ENCODE measurements around the gene NAA38. TPM values are rescaled to one million over a fixed set of nuclear protein-coding genes. Genes with fewer than 3 reads are reported as not detected.

NAA38 gene
- total RNA-seq, 2 experiments from 2014 or later, result 75.0 to 75.3 TPM

DNA sequence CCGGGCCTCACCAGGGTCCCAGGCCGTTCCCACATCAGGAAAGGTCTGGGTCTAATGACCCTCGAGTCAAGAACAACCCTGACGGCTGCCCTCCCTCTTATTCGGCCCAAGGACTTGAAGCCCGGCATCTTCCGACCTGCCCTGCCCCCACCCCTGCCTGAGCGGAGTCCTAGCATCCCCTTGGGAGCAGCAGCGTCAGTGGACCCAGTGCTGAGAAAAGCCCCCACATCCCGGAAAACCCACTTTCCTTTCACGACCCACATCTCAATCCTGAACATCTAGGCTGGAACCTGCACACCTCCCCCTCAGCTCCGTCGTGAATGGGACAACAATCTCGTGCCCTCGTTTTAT lies 1.7 kb downstream of the NAA38 start:
- intact Hi-C loops (cut with micrococcal nuclease), result loop anchor here (2.0 to 5.0 kb wide), 3 partner anchors 185 to 548 kb away; partner anchors contain the start of gene EIF5A
- Mint-ChIP-seq H3K27ac (no peak overlapping the region), H3K9me3 (no peaks in the 10 kb centered on the region), H3K4me1 (ENCODE audit: low read depth) (peaks cover 36% of the 10 kb centered on the region), H3K27me3 (ENCODE audit: low read depth) (no peaks in the 10 kb centered on the region), H3K36me3 (ENCODE audit: low read depth) (peaks cover 28% of the 10 kb centered on the region), H3K4me3 (no peak overlapping the region)
- no peak for DNase-seq
- CTCF ChIA-PET, result interaction anchor here (0.9 to 1.6 kb wide), 2 partner anchors 11 to 32 kb away, joined by 3 to 5 read pairs; no protein-coding TSS in a partner anchor

GRCh38 chr17:7854851-7855659 lies 2.3 kb downstream of the NAA38 start, which contains the start of gene TMEM88:
TSS of gene TMEM88 (plus strand) at chr17:7855066. CDS start at chr17:7855075, 9 bp downstream.
- Mint-ChIP-seq H3K27me3 (ENCODE audit: low read depth) (no peaks in the 10 kb centered on the region), H3K4me1 (ENCODE audit: low read depth) (peaks cover 42% of the 10 kb centered on the region), H3K9me3 (no peaks in the 10 kb centered on the region), H3K4me3 (no peak within 1 kb of the TSS), H3K36me3 (ENCODE audit: low read depth) (peaks cover 31% of the 10 kb centered on the region), H3K27ac (peak within 1 kb of the TSS; percentile 39)
- CTCF ChIA-PET, result no interaction called here
- intact Hi-C loops (cut with micrococcal nuclease), result loop anchor here (5.0 kb wide), 1 partner anchor 548 kb away; the partner anchor contains the start of gene EIF5A
- no peak for DNase-seq

GRCh38 chr17:7854078-7854777 lies 3.1 kb downstream of the NAA38 start:
- CTCF ChIA-PET, result no interaction called here
- peaks cover 49% of the 10 kb centered on the region for H3K4me1 Mint-ChIP-seq (ENCODE audit: low read depth)
- no peak overlapping the region for H3K4me3 Mint-ChIP-seq
- intact Hi-C loops (cut with micrococcal nuclease), result no loop called here
- peak overlapping the region; percentile 39 for H3K27ac Mint-ChIP-seq
- peaks cover 32% of the 10 kb centered on the region for H3K36me3 Mint-ChIP-seq (ENCODE audit: low read depth)
- H3K9me3 Mint-ChIP-seq, result no peaks in the 10 kb centered on the region
- no peak for DNase-seq
- no peaks in the 10 kb centered on the region for H3K27me3 Mint-ChIP-seq (ENCODE audit: low read depth)

- peak overlapping the region; percentile 39 for H3K27ac Mint-ChIP-seq
- H3K4me3 Mint-ChIP-seq, result no peak overlapping the region
- H3K4me1 Mint-ChIP-seq (ENCODE audit: low read depth), result peaks cover 49% of the 10 kb centered on the region
- no peaks in the 10 kb centered on the region for H3K27me3 Mint-ChIP-seq (ENCODE audit: low read depth)
- intact Hi-C loops (cut with micrococcal nuclease), result no loop called here
- peaks cover 32% of the 10 kb centered on the region for H3K36me3 Mint-ChIP-seq (ENCODE audit: low read depth)
- CTCF ChIA-PET, result no interaction called here
- no peak for DNase-seq
- no peaks in the 10 kb centered on the region for H3K9me3 Mint-ChIP-seq
Observed at GRCh38 chr17:7853691-7854038, 3.7 kb downstream of the NAA38 start.

GRCh38 chr17:7852919-7853690 lies 4.3 kb downstream of the NAA38 start:
- H3K27me3 Mint-ChIP-seq (ENCODE audit: low read depth), result no peaks in the 10 kb centered on the region
- peaks cover 52% of the 10 kb centered on the region for H3K4me1 Mint-ChIP-seq (ENCODE audit: low read depth)
- no peak for DNase-seq
- no peak overlapping the region for H3K4me3 Mint-ChIP-seq
- CTCF ChIA-PET, result interaction anchor here (0.6 kb wide), 1 partner anchor 67 kb away, joined by 3 read pairs; no protein-coding TSS in a partner anchor
- peaks cover 32% of the 10 kb centered on the region for H3K36me3 Mint-ChIP-seq (ENCODE audit: low read depth)
- no peaks in the 10 kb centered on the region for H3K9me3 Mint-ChIP-seq
- intact Hi-C loops (cut with micrococcal nuclease), result no loop called here
- H3K27ac Mint-ChIP-seq, result no peak overlapping the region

GRCh38 chr17:7852262-7852670 lies 5.1 kb downstream of the NAA38 start:
- H3K36me3 Mint-ChIP-seq (ENCODE audit: low read depth), result peaks cover 34% of the 10 kb centered on the region
- peak overlapping the region; percentile 67 for H3K27ac Mint-ChIP-seq
- H3K27me3 Mint-ChIP-seq (ENCODE audit: low read depth), result no peaks in the 10 kb centered on the region
- CTCF ChIA-PET, result interaction anchor here (1.9 kb wide), 1 partner anchor 10 kb away, joined by 9 read pairs; no protein-coding TSS in a partner anchor
- H3K9me3 Mint-ChIP-seq, result no peaks in the 10 kb centered on the region
- DNase-seq, result no peak
- H3K4me3 Mint-ChIP-seq, result no peak overlapping the region
- intact Hi-C loops (cut with micrococcal nuclease), result no loop called here
- H3K4me1 Mint-ChIP-seq (ENCODE audit: low read depth), result peaks cover 57% of the 10 kb centered on the region

GRCh38 chr17:7851438-7852261 lies 5.7 kb downstream of the NAA38 start:
- CTCF ChIA-PET, result interaction anchor here (0.7 to 3.0 kb wide), 7 partner anchors 9 to 209 kb away, joined by 3 to 15 read pairs (median 9); partner anchors contain the start of gene KDM6B
- H3K4me1 Mint-ChIP-seq (ENCODE audit: low read depth), result peaks cover 63% of the 10 kb centered on the region
- intact Hi-C loops (cut with micrococcal nuclease), result loop anchor here (1.0 kb wide), 4 partner anchors 9 to 108 kb away; no protein-coding TSS in a partner anchor
- no peaks in the 10 kb centered on the region for H3K27me3 Mint-ChIP-seq (ENCODE audit: low read depth)
- no peaks in the 10 kb centered on the region for H3K9me3 Mint-ChIP-seq
- peak; percentile 95 for DNase-seq
- peaks cover 36% of the 10 kb centered on the region for H3K36me3 Mint-ChIP-seq (ENCODE audit: low read depth)
- peak overlapping the region; percentile 70 for H3K4me3 Mint-ChIP-seq
- peak overlapping the region; percentile 67 for H3K27ac Mint-ChIP-seq

- peak overlapping the region; percentile 70 for H3K4me3 Mint-ChIP-seq
- no peaks in the 10 kb centered on the region for H3K27me3 Mint-ChIP-seq (ENCODE audit: low read depth)
- peaks cover 37% of the 10 kb centered on the region for H3K36me3 Mint-ChIP-seq (ENCODE audit: low read depth)
- H3K4me1 Mint-ChIP-seq (ENCODE audit: low read depth), result peaks cover 67% of the 10 kb centered on the region
- H3K27ac Mint-ChIP-seq, result peak overlapping the region; percentile 67
- intact Hi-C loops (cut with micrococcal nuclease), result loop anchor here (1.0 kb wide), 4 partner anchors 9 to 108 kb away; no protein-coding TSS in a partner anchor
- H3K9me3 Mint-ChIP-seq, result no peaks in the 10 kb centered on the region
- DNase-seq, result no peak
- CTCF ChIA-PET, result interaction anchor here (0.7 to 3.0 kb wide), 11 partner anchors 8 to 209 kb away, joined by 3 to 15 read pairs (median 3); partner anchors contain the start of gene KDM6B
Observed at GRCh38 chr17:7850701-7851437, 6.5 kb downstream of the NAA38 start.

DNA sequence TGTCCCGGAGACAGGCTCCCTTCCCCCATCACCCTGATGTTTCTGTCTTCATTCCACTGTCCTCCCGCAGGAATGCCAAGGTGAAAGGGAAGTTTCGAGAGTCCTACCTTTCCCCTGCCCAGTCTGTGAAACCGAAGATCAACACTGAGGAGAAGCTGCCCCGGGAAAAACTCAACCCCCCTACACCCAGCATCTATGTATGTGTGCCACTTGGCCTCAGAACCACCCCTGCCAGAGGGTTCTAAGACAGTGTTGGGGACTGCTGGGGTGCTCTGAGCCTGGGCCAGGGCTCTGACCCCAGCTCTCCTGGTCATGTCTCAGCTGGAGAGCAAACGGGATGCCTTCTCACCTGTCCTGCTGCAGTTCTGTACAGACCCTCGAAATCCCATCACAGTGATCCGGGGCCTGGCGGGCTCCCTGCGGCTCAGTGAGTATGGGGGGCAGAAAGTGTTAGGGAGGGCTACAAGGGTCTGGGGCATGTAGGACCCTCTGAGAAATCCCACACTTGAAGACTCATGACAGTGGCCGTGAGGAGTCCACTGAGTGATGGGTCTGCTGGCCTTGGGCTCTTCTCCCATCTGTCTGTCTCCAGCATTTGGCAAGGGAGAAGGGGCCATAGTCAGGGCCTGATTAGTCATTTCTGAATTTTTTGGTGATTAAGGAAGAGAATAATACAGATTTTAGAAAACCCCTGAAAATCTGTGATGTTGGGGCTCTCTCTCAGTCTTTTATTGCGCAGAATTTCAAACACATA lies 7.4 kb downstream of the NAA38 start:
- CTCF ChIA-PET, result interaction anchor here (1.0 to 3.0 kb wide), 8 partner anchors 7 to 210 kb away, joined by 3 to 15 read pairs (median 6); partner anchors contain the start of gene KDM6B
- DNase-seq, result no peak
- H3K36me3 Mint-ChIP-seq (ENCODE audit: low read depth), result peaks cover 38% of the 10 kb centered on the region
- no peaks in the 10 kb centered on the region for H3K9me3 Mint-ChIP-seq
- intact Hi-C loops (cut with micrococcal nuclease), result loop anchor here (10.0 kb wide), 1 partner anchor 515 kb away; the partner anchor contains the start of gene ACAP1
- H3K27ac Mint-ChIP-seq, result peak overlapping the region; percentile 67
- no peaks in the 10 kb centered on the region for H3K27me3 Mint-ChIP-seq (ENCODE audit: low read depth)
- peaks cover 63% of the 10 kb centered on the region for H3K4me1 Mint-ChIP-seq (ENCODE audit: low read depth)
- H3K4me3 Mint-ChIP-seq, result peak overlapping the region; percentile 12

DNA sequence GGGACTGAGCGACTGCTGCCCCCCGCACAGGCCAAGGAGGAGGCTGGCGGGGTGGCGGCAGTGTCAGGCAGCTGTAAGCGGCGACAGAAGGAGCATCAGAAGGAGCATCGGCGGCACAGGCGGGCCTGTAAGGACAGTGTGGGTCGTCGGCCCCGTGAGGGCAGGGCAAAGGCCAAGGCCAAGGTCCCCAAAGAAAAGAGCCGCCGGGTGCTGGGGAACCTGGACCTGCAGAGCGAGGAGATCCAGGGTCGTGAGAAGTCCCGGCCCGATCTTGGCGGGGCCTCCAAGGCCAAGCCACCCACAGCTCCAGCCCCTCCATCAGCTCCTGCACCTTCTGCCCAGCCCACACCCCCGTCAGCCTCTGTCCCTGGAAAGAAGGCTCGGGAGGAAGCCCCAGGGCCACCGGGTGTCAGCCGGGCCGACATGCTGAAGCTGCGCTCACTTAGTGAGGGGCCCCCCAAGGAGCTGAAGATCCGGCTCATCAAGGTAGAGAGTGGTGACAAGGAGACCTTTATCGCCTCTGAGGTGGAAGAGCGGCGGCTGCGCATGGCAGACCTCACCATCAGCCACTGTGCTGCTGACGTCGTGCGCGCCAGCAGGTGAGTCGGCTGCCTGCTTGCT lies 8.1 kb downstream of the NAA38 start:
- H3K4me1 Mint-ChIP-seq (ENCODE audit: low read depth), result peaks cover 63% of the 10 kb centered on the region

More for the DNA sequence above, 8.1 kb downstream of the NAA38 start:
- intact Hi-C loops (cut with micrococcal nuclease), result loop anchor here (10.0 kb wide), 1 partner anchor 514 kb away; the partner anchor contains the start of gene ACAP1
- no peak for DNase-seq
- CTCF ChIA-PET, result interaction anchor here (1.4 to 3.0 kb wide), 3 partner anchors 12 to 24 kb away, joined by 6 to 11 read pairs (median 11); no protein-coding TSS in a partner anchor
- peak overlapping the region; percentile 67 for H3K27ac Mint-ChIP-seq
- H3K27me3 Mint-ChIP-seq (ENCODE audit: low read depth), result no peaks in the 10 kb centered on the region
- no peak overlapping the region for H3K4me3 Mint-ChIP-seq
- no peaks in the 10 kb centered on the region for H3K9me3 Mint-ChIP-seq
- H3K36me3 Mint-ChIP-seq (ENCODE audit: low read depth), result peaks cover 38% of the 10 kb centered on the region
